ENCODE data around the gene UPK1A. TPM values are rescaled to one million over a fixed set of nuclear protein-coding genes. Genes with fewer than 3 reads are reported as not detected.
"Not testable (repeated sequence)": the region's sequence is repeated elsewhere in the genome, so short reads cannot be mapped to it uniquely, and the experiment has no call there.

Gene UPK1A
- total RNA-seq, 4 donors from 2014 or later: 5.1 to 45.2 (median 16.5) TPM

GRCh38 chr19:35721374-35721773 is 55.1 kb downstream of the UPK1A start:
- intact Hi-C loops (cut with DNase I; ENCODE audit: low total_unique reads): no loop called here
- 88 to 91% methylated on average over 16 of the region's 16 CpGs for WGBS, 2 donors
- no peak for DNase-seq (ENCODE audit: low spot score in 2 of 2)
- TF ChIP-seq CTCF (IDR thresholded peaks at IDR 0.05): no peak
- TF ChIP-seq POLR2A (IDR thresholded peaks at IDR 0.05): no peak
- no peak overlapping the region for H3K4me3 ChIP-seq (ENCODE audit: low read depth, poor library complexity, severe bottlenecking)

GRCh38 chr19:35722461-35722860 is 56.1 kb downstream of the UPK1A start:
- H3K4me3 ChIP-seq (ENCODE audit: low read depth, poor library complexity, severe bottlenecking): no peak overlapping the region
- intact Hi-C loops (cut with DNase I; ENCODE audit: low total_unique reads): no loop called here
- TF ChIP-seq CTCF (IDR thresholded peaks at IDR 0.05) (no peak), POLR2A (IDR thresholded peaks at IDR 0.05) (no peak)
- no peak for DNase-seq (ENCODE audit: low spot score in 2 of 2)
- WGBS, 2 donors: 93 to 94% methylated on average over 14 of the region's 14 CpGs

- H3K4me3 ChIP-seq (ENCODE audit: low read depth, poor library complexity, severe bottlenecking): no peak overlapping the region
- intact Hi-C loops (cut with DNase I; ENCODE audit: low total_unique reads): no loop called here
- TF ChIP-seq POLR2A (IDR thresholded peaks at IDR 0.05) (no peak), CTCF (IDR thresholded peaks at IDR 0.05) (no peak)
- DNase-seq (ENCODE audit: low spot score in 2 of 2): no peak
- WGBS, 2 donors: 92 to 94% methylated on average over 16 of the region's 16 CpGs
Observed at GRCh38 chr19:35722897-35723296, 56.6 kb downstream of the UPK1A start.

GRCh38 chr19:35723671-35724070 is 57.4 kb downstream of the UPK1A start:
- TF ChIP-seq POLR2A (IDR thresholded peaks at IDR 0.05): no peak
- no peak for TF ChIP-seq CTCF (IDR thresholded peaks at IDR 0.05)
- intact Hi-C loops (cut with DNase I; ENCODE audit: low total_unique reads): no loop called here
- WGBS, 2 donors: 94 to 96% methylated on average over 20 to 24 of the region's 24 CpGs
- H3K4me3 ChIP-seq (ENCODE audit: low read depth, poor library complexity, severe bottlenecking): no peak overlapping the region
- DNase-seq (ENCODE audit: low spot score in 2 of 2): no peak

GRCh38 chr19:35724132-35724531 is 57.8 kb downstream of the UPK1A start:
- DNase-seq (ENCODE audit: low spot score in 2 of 2); intact Hi-C loops (cut with DNase I; ENCODE audit: low total_unique reads): not testable (repeated sequence)
- WGBS, 2 donors: 91 to 96% methylated on average over 7 of the region's 7 CpGs

GRCh38 chr19:35724560-35724959 is 58.2 kb downstream of the UPK1A start:
- WGBS, 2 donors: 94 to 95% methylated on average over 12 of the region's 12 CpGs
- no peak for TF ChIP-seq POLR2A (IDR thresholded peaks at IDR 0.05)
- no peak for TF ChIP-seq CTCF (IDR thresholded peaks at IDR 0.05)
- H3K4me3 ChIP-seq (ENCODE audit: low read depth, poor library complexity, severe bottlenecking): no peak overlapping the region
- DNase-seq (ENCODE audit: low spot score in 2 of 2): no peak
- intact Hi-C loops (cut with DNase I; ENCODE audit: low total_unique reads): no loop called here

More at GRCh38 chr19:35724132-35724531, 57.8 kb downstream of the UPK1A start:
- H3K4me3 ChIP-seq (ENCODE audit: low read depth, poor library complexity, severe bottlenecking): not testable (repeated sequence)
